ENCODE results near the gene CNOT3. TPM values are rescaled to one million over a fixed set of nuclear protein-coding genes. Genes with fewer than 3 reads are reported as not detected.

CNOT3 gene
- polyA plus RNA-seq, 1 of the 3 experiments (the other 2 are of a cell fraction) = 14.2 TPM

- WGBS (ENCODE audit: low lambda C conversion rate) = 19% methylated on average over 8 of the region's 13 CpGs
- ChIA-PET POLR2A (no interaction called here), CTCF (interaction anchor here (1.6 to 3.0 kb wide), 5 partner anchors 11 to 218 kb away, joined by 5 to 13 read pairs (median 7); partner anchors contain the start of genes LENG1 and MBOAT7)
- Histone ChIP-seq H3K27me3 (ENCODE audit: insufficient read depth) (no peaks in the 10 kb centered on the region), H3K9me2 (no peaks in the 10 kb centered on the region), H3K9me3 (no peaks in the 10 kb centered on the region), H3K4me2 (0 out of 2 replicates have a peak within 1 kb of the TSS, but pooled peaks have one; percentile 25), H3K36me3 (replicated peaks in 1 of 2; ENCODE audit: control insufficient read depth in 1 of 2, insufficient read depth in 2 of 2, low read length in 1 of 2) (peaks cover 0 to 3% of the 10 kb centered on the region in 2 experiments), H2AFZ (ENCODE audit: low read depth) (no peak within 1 kb of the TSS), H3K27ac (ENCODE audit: low read depth in 2 of 2, low read length in 1 of 2) (no peak within 1 kb of the TSS), H3K4me1 (ENCODE audit: control insufficient read depth in 1 of 2, insufficient read depth in 2 of 2, low read depth in 1 of 2, low read length in 1 of 2) (peaks cover 5 to 6% of the 10 kb centered on the region in 2 experiments; a peak in 2 of 4 replicates), H3K4me3 (ENCODE audit: low read depth in 2 of 2, low read length in 1 of 2) (no peak within 1 kb of the TSS), H3F3A (replicated peaks; ENCODE audit: insufficient read depth) (peaks cover 5% of the 10 kb centered on the region), H3K79me2 (ENCODE audit: insufficient read depth) (no peaks in the 10 kb centered on the region), H3K9ac (no peak within 1 kb of the TSS), H4K20me1 (ENCODE audit: insufficient read depth) (no peaks in the 10 kb centered on the region)
- TF ChIP-seq MEF2A (IDR thresholded peaks at IDR 0.05; ENCODE audit: borderline replicate concordance, low read depth) (no peak), IRF3 (IDR thresholded peaks at IDR 0.05; ENCODE audit: low read depth, low read length) (no peak), CHD2 (IDR thresholded peaks at IDR 0.05; ENCODE audit: low read length, partially characterized antibody) (no peak), RFX5 (IDR thresholded peaks at IDR 0.05; ENCODE audit: low read length) (no peak), ELF1 (IDR thresholded peaks at IDR 0.05) (peak; percentile 27; the same call in 1 of the 2 replicates), NRF1 (IDR thresholded peaks at IDR 0.05; ENCODE audit: low read depth, low read length) (no peak), PBX3 (IDR thresholded peaks at IDR 0.05) (peak; percentile 26; the same call in 1 of the 2 replicates), TEAD4 (IDR thresholded peaks at IDR 0.05; ENCODE audit: borderline replicate concordance, insufficient read depth) (no peak), RAD21 (IDR thresholded peaks at IDR 0.05; ENCODE audit: low read length) (no peak), SMC3 (IDR thresholded peaks at IDR 0.05; ENCODE audit: low read depth, low read length) (no peak), JUND (IDR thresholded peaks at IDR 0.05) (0 out of 2 replicates have a peak, but pooled peaks have one; percentile 3), YY1 (IDR thresholded peaks at IDR 0.05; ENCODE audit: low read depth) (no peak), FOXJ3 (CRISPR knock-in tag; IDR thresholded peaks at IDR 0.05) (no peak), CTCF (IDR thresholded peaks at IDR 0.05) (no peak), GABPA (IDR thresholded peaks at IDR 0.05; ENCODE audit: low read depth) (peak; percentile 38), MAX (IDR thresholded peaks at IDR 0.05; ENCODE audit: low read depth) (no peak), NFIC (IDR thresholded peaks at IDR 0.05; ENCODE audit: borderline replicate concordance) (no peak)
- DNase-seq = no peak
Measured at GRCh38 chr19:54172471-54173358, 35.2 kb downstream of the CNOT3 start, which contains the start of gene TMC4. TSS of gene TMC4 (minus strand) at chr19:54173160. CDS start at chr19:54173117, 43 bp downstream.
